ENCODE results near the gene GSTM2. TPM values are rescaled to one million over a fixed set of nuclear protein-coding genes. Genes with fewer than 3 reads are reported as not detected.

Gene GSTM2
- total RNA-seq, 1 donor = 14.8 TPM

GRCh38 chr1:109657395-109657794 lies 10.5 kb upstream of the GSTM2 start:
- TF ChIP-seq CTCF (IDR thresholded peaks at IDR 0.05; ENCODE audit: extremely low read depth, low read depth, low read length) = no peak
- Histone ChIP-seq H2AFZ (ENCODE audit: low read length) (no peak overlapping the region), H3K27me3 (ENCODE audit: insufficient read depth, low read length) (peaks cover 5% of the 10 kb centered on the region), H3K79me2 (ENCODE audit: insufficient read depth, low read length) (no peaks in the 10 kb centered on the region), H3K4me2 (ENCODE audit: insufficient read depth, low read length) (no peak overlapping the region), H3K9me3 (ENCODE audit: low read depth, low read length) (no peaks in the 10 kb centered on the region), H3K4me1 (ENCODE audit: insufficient read depth, low read length) (peaks cover 8% of the 10 kb centered on the region), H3K4me3 (ENCODE audit: insufficient read depth, low read length) (no peak overlapping the region), H3K27ac (ENCODE audit: low read depth, low read length) (no peak overlapping the region), H4K20me1 (ENCODE audit: insufficient read depth, low read length) (no peaks in the 10 kb centered on the region), H3K36me3 (ENCODE audit: insufficient read depth, low read length) (no peaks in the 10 kb centered on the region)
- no peak for DNase-seq (ENCODE audit: insufficient read length, low spot score, missing footprints)

GRCh38 chr1:109657970-109658369 lies 9.9 kb upstream of the GSTM2 start:
- no peaks in the 10 kb centered on the region for H3K79me2 ChIP-seq (ENCODE audit: insufficient read depth, low read length)
- H3K4me3 ChIP-seq (ENCODE audit: insufficient read depth, low read length) = no peak overlapping the region
- H3K36me3 ChIP-seq (ENCODE audit: insufficient read depth, low read length) = no peaks in the 10 kb centered on the region
- H3K4me2 ChIP-seq (ENCODE audit: insufficient read depth, low read length) = no peak overlapping the region
- H4K20me1 ChIP-seq (ENCODE audit: insufficient read depth, low read length) = no peaks in the 10 kb centered on the region
- peaks cover 5% of the 10 kb centered on the region for H3K27me3 ChIP-seq (ENCODE audit: insufficient read depth, low read length)
- no peak for TF ChIP-seq CTCF (IDR thresholded peaks at IDR 0.05; ENCODE audit: extremely low read depth, low read depth, low read length)
- no peak for DNase-seq (ENCODE audit: insufficient read length, low spot score, missing footprints)
- no peak overlapping the region for H2AFZ ChIP-seq (ENCODE audit: low read length)
- no peaks in the 10 kb centered on the region for H3K9me3 ChIP-seq (ENCODE audit: low read depth, low read length)
- no peak overlapping the region for H3K27ac ChIP-seq (ENCODE audit: low read depth, low read length)
- peaks cover 8% of the 10 kb centered on the region for H3K4me1 ChIP-seq (ENCODE audit: insufficient read depth, low read length)

- DNase-seq (ENCODE audit: insufficient read length, low spot score, missing footprints) = no peak
Observed at GRCh38 chr1:109658533-109659042, 9.3 kb upstream of the GSTM2 start.

GRCh38 chr1:109659145-109659544 lies 8.7 kb upstream of the GSTM2 start:
- H3K9me3 ChIP-seq (ENCODE audit: low read depth, low read length) = no peaks in the 10 kb centered on the region
- H4K20me1 ChIP-seq (ENCODE audit: insufficient read depth, low read length) = no peaks in the 10 kb centered on the region
- TF ChIP-seq CTCF (IDR thresholded peaks at IDR 0.05; ENCODE audit: extremely low read depth, low read depth, low read length) = no peak
- no peak overlapping the region for H3K4me3 ChIP-seq (ENCODE audit: insufficient read depth, low read length)
- H3K36me3 ChIP-seq (ENCODE audit: insufficient read depth, low read length) = no peaks in the 10 kb centered on the region
- H3K27ac ChIP-seq (ENCODE audit: low read depth, low read length) = no peak overlapping the region
- H3K4me2 ChIP-seq (ENCODE audit: insufficient read depth, low read length) = no peak overlapping the region
- peaks cover 12% of the 10 kb centered on the region for H3K4me1 ChIP-seq (ENCODE audit: insufficient read depth, low read length)
- no peak overlapping the region for H2AFZ ChIP-seq (ENCODE audit: low read length)
- DNase-seq (ENCODE audit: insufficient read length, low spot score, missing footprints) = no peak
- H3K27me3 ChIP-seq (ENCODE audit: insufficient read depth, low read length) = peaks cover 4% of the 10 kb centered on the region
- no peaks in the 10 kb centered on the region for H3K79me2 ChIP-seq (ENCODE audit: insufficient read depth, low read length)

More at GRCh38 chr1:109658533-109659042, 9.3 kb upstream of the GSTM2 start:
- Histone ChIP-seq H4K20me1 (ENCODE audit: insufficient read depth, low read length) (no peaks in the 10 kb centered on the region), H3K9me3 (ENCODE audit: low read depth, low read length) (no peaks in the 10 kb centered on the region), H3K36me3 (ENCODE audit: insufficient read depth, low read length) (no peaks in the 10 kb centered on the region), H3K4me2 (ENCODE audit: insufficient read depth, low read length) (no peak overlapping the region), H3K27me3 (ENCODE audit: insufficient read depth, low read length) (peaks cover 5% of the 10 kb centered on the region), H3K4me1 (ENCODE audit: insufficient read depth, low read length) (peaks cover 8% of the 10 kb centered on the region), H3K27ac (ENCODE audit: low read depth, low read length) (no peak overlapping the region), H3K79me2 (ENCODE audit: insufficient read depth, low read length) (no peaks in the 10 kb centered on the region), H3K4me3 (ENCODE audit: insufficient read depth, low read length) (no peak overlapping the region), H2AFZ (ENCODE audit: low read length) (no peak overlapping the region)
- no peak for TF ChIP-seq CTCF (IDR thresholded peaks at IDR 0.05; ENCODE audit: extremely low read depth, low read depth, low read length)
